Endothelial cell of umbilical vein (primary cell): ENCODE measurements around the gene AGO4. TPM values are rescaled to one million over a fixed set of nuclear protein-coding genes. Genes with fewer than 3 reads are reported as not detected.

Experiments
- BruUV-seq: library from RNA; stranded (reverse); fragments of 400-500 nt; replicated peaks from 2 replicates; lab custom pipeline; 2021; lab: Mats Ljungman, UMichigan
- CTCF ChIA-PET: fragments of 300-600, 350-600 bp; sonication (Branson Sonifier 250); formaldehyde crosslinking; loops from one replicate; lab custom pipeline; 2021; ENCODE audit warnings: antibody characterized with exemption, inconsistent platforms; lab: Charles Lee
- POLR2A ChIA-PET: fragments of 300-600, 350-600 bp; sonication (Branson Sonifier 250); formaldehyde crosslinking; loops from one replicate; lab custom pipeline; 2021; ENCODE audit warnings: antibody characterized with exemption, inconsistent platforms; lab: Charles Lee
- DNase-seq: peaks from one replicate; pipeline ENCODE4 v3.0.0-alpha.2; 2011; ENCODE audit warnings: low read depth, low spot score
- FAIRE-seq: peaks from 2 replicates; lab custom pipeline; 2011; peaks lifted over from hg19 to GRCh38; lab: Jason Lieb, UNC
- H2AFZ ChIP-seq: 2 replicates; pipeline ENCODE4 v1.6.0; 2012; ENCODE audit warnings: low read depth, low read length, control low read depth, inconsistent platforms
- H3K27ac ChIP-seq: 2 replicates; pipeline ENCODE4 v1.5.1; 2011; ENCODE audit warnings: low read depth, mild to moderate bottlenecking, control low read depth, low read length, moderate library complexity; ENCODE audit not compliant: insufficient read depth
- H3K27me3 ChIP-seq, 2 experiments: 2 replicates each; pipeline versions ENCODE4 v1.6.0 to v1.6.1; 2011; ENCODE audit warnings: low read length in 2 of 2, mixed read lengths in 1 of 2; ENCODE audit not compliant: control insufficient read depth in 2 of 2, insufficient read depth in 2 of 2
- H3K36me3 ChIP-seq, 2 experiments: 2 replicates in 1 of 2; 3 replicates in 1 of 2; pipeline ENCODE4 v1.5.1; 2011; ENCODE audit warnings: low read length in 2 of 2, mild to moderate bottlenecking in 1 of 2, moderate library complexity in 1 of 2; ENCODE audit not compliant: control insufficient read depth in 2 of 2, insufficient read depth in 2 of 2; ENCODE audit errors: extremely low read depth in 1 of 2
- H3K4me1 ChIP-seq: 3 replicates; pipeline ENCODE4 v1.5.1; 2011; ENCODE audit warnings: mild to moderate bottlenecking, low read length; ENCODE audit not compliant: control insufficient read depth, insufficient read depth; ENCODE audit errors: extremely low read depth
- H3K4me2 ChIP-seq: 2 replicates; pipeline ENCODE4 v1.6.1; 2011; ENCODE audit warnings: low read length, control low read depth, mixed read lengths; ENCODE audit not compliant: insufficient read depth
- H3K4me3 ChIP-seq, 3 experiments: fragments of 200-600 bp in 1 of 3; sonication (generic), shearing (Covaris generic) in 1 of 3; replicated peaks in 1 of 3; 2 replicates each; pipeline ENCODE4 v1.5.1; 2011 to 2016; ENCODE audit warnings: control low read depth in 3 of 3, low read length in 3 of 3, mild to moderate bottlenecking in 2 of 3, inconsistent platforms in 1 of 3, low read depth in 1 of 3, moderate library complexity in 1 of 3; ENCODE audit not compliant: insufficient read depth in 1 of 3
- H3K79me2 ChIP-seq: 2 replicates; pipeline ENCODE4 v1.6.0; 2012; ENCODE audit warnings: low read length, inconsistent platforms; ENCODE audit not compliant: control insufficient read depth, insufficient read depth
- H3K9ac ChIP-seq: replicated peaks from 2 replicates; pipeline ENCODE3; 2011; ENCODE audit warnings: low read length, control low read depth; ENCODE audit not compliant: insufficient read depth; ENCODE audit errors: extremely low read depth
- H3K9me1 ChIP-seq: replicated peaks from 3 replicates; pipeline ENCODE4 v1.6.0; 2011; ENCODE audit warnings: mild to moderate bottlenecking, low read length; ENCODE audit not compliant: control insufficient read depth, insufficient read depth; ENCODE audit errors: extremely low read depth
- H3K9me3 ChIP-seq: replicated peaks from 2 replicates; pipeline ENCODE4 v1.5.1; 2012; ENCODE audit warnings: low read length, inconsistent platforms; ENCODE audit not compliant: control insufficient read depth, insufficient read depth
- H4K20me1 ChIP-seq: replicated peaks from 2 replicates; pipeline ENCODE3; 2011; ENCODE audit warnings: mild to moderate bottlenecking, low read length; ENCODE audit not compliant: control insufficient read depth, insufficient read depth; ENCODE audit errors: extremely low read depth
- CTCF ChIP-seq, 2 donors: IDR thresholded peaks; 1 replicate in 1 of 2; 2 replicates in 1 of 2; pipeline ENCODE4 v1.5.1; 2011; ENCODE audit warnings: low read length in 2 of 2, mild to moderate bottlenecking in 2 of 2, moderate library complexity in 2 of 2, control low read depth in 1 of 2, inconsistent platforms in 1 of 2, low read depth in 1 of 2; ENCODE audit not compliant: insufficient read depth in 1 of 2; ENCODE audit errors: extremely low read depth in 1 of 2
- EZH2 ChIP-seq: IDR thresholded peaks from 2 replicates; pipeline ENCODE4 v1.6.1; 2012; ENCODE audit warnings: borderline replicate concordance, low read depth, mild to moderate bottlenecking, moderate library complexity, low read length, inconsistent platforms; ENCODE audit not compliant: severe bottlenecking
- FOS ChIP-seq: IDR thresholded peaks from 2 replicates; pipeline ENCODE4 v1.6.1; 2011; ENCODE audit warnings: mild to moderate bottlenecking, low read length, moderate library complexity, borderline replicate concordance; ENCODE audit not compliant: insufficient read depth
- GATA2 ChIP-seq: IDR thresholded peaks from 2 replicates; pipeline ENCODE4 v1.7.0; 2011; ENCODE audit warnings: low read depth, mild to moderate bottlenecking, moderate library complexity, mixed read lengths, low read length; ENCODE audit not compliant: insufficient read length, insufficient read depth
- JUN ChIP-seq: IDR thresholded peaks from 2 replicates; pipeline ENCODE4 v1.6.1; 2011; ENCODE audit warnings: borderline replicate concordance, low read depth; ENCODE audit not compliant: insufficient read length, insufficient read depth
- MYC ChIP-seq: IDR thresholded peaks from one replicate; pipeline ENCODE4 v1.6.1; 2011; ENCODE audit warnings: mild to moderate bottlenecking, low read depth, low read length
- POLR2A ChIP-seq: IDR thresholded peaks from 2 replicates; pipeline ENCODE4 v1.6.1; 2012; ENCODE audit warnings: low read depth, mild to moderate bottlenecking, control low read depth, low read length
- POLR2AphosphoS5 ChIP-seq: IDR thresholded peaks from 2 replicates; pipeline ENCODE4 v1.6.1; 2012; ENCODE audit warnings: low read depth, mild to moderate bottlenecking, control low read depth, low read length, moderate library complexity; ENCODE audit not compliant: insufficient read depth
- dilution Hi-C: fragments of 300-500 bp; cut with MboI; formaldehyde crosslinking; loops from one replicate; pipeline ENCODE4 v1.15.0; 2019; ENCODE audit warnings: low sequenced_read_pairs; ENCODE audit not compliant: extremely low pct_ligation_motif_present
- intact Hi-C: fragments of 100-400 bp; cut with micrococcal nuclease; formaldehyde crosslinking; loops from one replicate; pipeline ENCODE4 v1.10.0; 2022
- polyA plus RNA-seq, 4 experiments: library from polyadenylated mRNA; depleted of rRNA in 3 of 4; stranded (reverse) in 3 of 4; unstranded in 1 of 4; fragments of >200 nt; gene quantifications; 2 replicates each; pipeline versions ENCODE4 v1.2.1 to v1.2.3, GENCODE V29; 2011 to 2012; ENCODE audit warnings: missing spikeins in 1 of 4
- total RNA-seq: library from RNA; stranded (reverse); gene quantifications from 2 replicates; pipeline ENCODE4 v1.2.3, GENCODE V29; 2021
- TF ChIP-seq, protein P1 (sequence below): IDR thresholded peaks from 2 replicates; pipeline ENCODE4 v1.6.1; 2011; ENCODE audit not compliant: insufficient read depth, insufficient read length

The AGO4 gene
- total and polyA plus RNA-seq, 2 donors (not counting 3 experiments of a cell fraction or from before 2014, with no cell fraction given), result 11.1 to 19.8 TPM

DNA sequence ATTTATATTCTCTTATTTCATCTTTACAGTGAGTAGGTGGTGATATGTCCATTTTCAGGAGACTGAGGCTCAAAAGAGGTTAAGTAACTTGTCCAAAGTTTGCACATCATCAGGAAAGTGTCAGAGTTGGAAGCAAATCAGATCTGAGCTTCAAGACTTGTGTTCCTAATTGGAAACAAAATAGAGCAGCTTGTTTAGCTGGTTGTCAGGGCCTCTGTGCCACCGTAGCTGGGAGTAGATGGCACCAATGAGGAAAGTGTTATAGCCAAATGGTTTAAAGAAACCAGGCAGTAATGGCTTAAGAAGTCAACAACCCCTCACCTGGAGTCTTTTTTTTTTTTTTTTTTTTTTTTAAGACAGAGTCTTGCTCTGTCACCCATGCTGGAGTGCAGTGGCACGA lies 94.9 kb downstream of the AGO4 start:
- H3K36me3 ChIP-seq, result peaks cover 4 to 21% of the 10 kb centered on the region in 2 experiments
- H4K20me1 ChIP-seq, result no peaks in the 10 kb centered on the region
- no peaks in the 10 kb centered on the region for H3K4me1 ChIP-seq
- no peak for DNase-seq
- no peaks in the 10 kb centered on the region for H3K9me1 ChIP-seq
- H3K4me3 ChIP-seq, result no peak overlapping the region
- intact Hi-C loops (no loop called here), dilution Hi-C loops (no loop called here)
- ChIA-PET CTCF (interaction anchor here (1.8 kb wide), 1 partner anchor 20 kb away, joined by 4 read pairs; the partner anchor contains the start of gene AGO1), POLR2A (no interaction called here)
- H3K27me3 ChIP-seq, result no peaks in the 10 kb centered on the region
- no peak overlapping the region for H2AFZ ChIP-seq
- H3K9me3 ChIP-seq, result no peaks in the 10 kb centered on the region
- no TSS peak for BruUV-seq
- no peak overlapping the region for H3K4me2 ChIP-seq
- TF ChIP-seq GATA2 (no peak), MYC (no peak), EZH2 (no peak), CTCF (IDR thresholded peaks at IDR 0.05; ENCODE audit: extremely low read depth in 1 of 2, insufficient read depth in 1 of 2, low read depth in 1 of 2, low read length in 2 of 2) (no peak), FOS (no peak), POLR2AphosphoS5 (no peak), POLR2A (no peak), JUN (no peak)
- TF ChIP-seq, protein P1, sequence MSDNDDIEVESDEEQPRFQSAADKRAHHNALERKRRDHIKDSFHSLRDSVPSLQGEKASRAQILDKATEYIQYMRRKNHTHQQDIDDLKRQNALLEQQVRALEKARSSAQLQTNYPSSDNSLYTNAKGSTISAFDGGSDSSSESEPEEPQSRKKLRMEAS, result no peak
- no peak overlapping the region for H3K9ac ChIP-seq
- H3K27ac ChIP-seq, result no peak overlapping the region
- H3K79me2 ChIP-seq, result no peaks in the 10 kb centered on the region
- no peak for FAIRE-seq

Other genes with a start within 250 kb of the AGO4 start
- gene TFAP2E, start 234.7 kb upstream of the AGO4 start, total RNA-seq, result 0.18 TPM in 1 of 2 replicates, not detected in the other
- 0.06 TPM in 1 of 2 replicates, not detected in the other for gene TFAP2E, start 234.7 kb upstream of the AGO4 start, polyA plus RNA-seq
- gene PSMB2, start 166.5 kb upstream of the AGO4 start, total RNA-seq, result 93.6 and 101 TPM in 2 replicates
- 107 and 118 TPM in 2 replicates for gene PSMB2, start 166.5 kb upstream of the AGO4 start, polyA plus RNA-seq
- gene C1orf216, start 89.1 kb upstream of the AGO4 start, total RNA-seq, result 15.3 and 18.5 TPM in 2 replicates
- 12.4 and 13.3 TPM in 2 replicates for gene C1orf216, start 89.1 kb upstream of the AGO4 start, polyA plus RNA-seq
- gene CLSPN, start 38.0 kb upstream of the AGO4 start, total RNA-seq, result 33.2 and 39.5 TPM in 2 replicates
- gene CLSPN, start 38.0 kb upstream of the AGO4 start, polyA plus RNA-seq, result 3.2 and 4.2 TPM in 2 replicates
- 31.0 TPM in 2 replicates for gene AGO1, start 75.2 kb downstream of the AGO4 start, total RNA-seq
- 9.5 and 10.8 TPM in 2 replicates for gene AGO1, start 75.2 kb downstream of the AGO4 start, polyA plus RNA-seq
- gene AGO3, start 123.1 kb downstream of the AGO4 start, total RNA-seq, result 21.1 and 24.1 TPM in 2 replicates
- gene AGO3, start 123.1 kb downstream of the AGO4 start, polyA plus RNA-seq, result 7.7 and 10.4 TPM in 2 replicates